Stimulated activated CD4-positive, alpha-beta T cell treated with anti-CD3 and anti-CD28 coated beads, Interleukin-12 subunit alpha, Interleukin-12 subunit beta, amount 100 ng/mL, for 24 hours (primary cell): ENCODE results near the gene C1QTNF12.
"Not testable (repeated sequence)": the region's sequence is repeated elsewhere in the genome, so short reads cannot be mapped to it uniquely, and the experiment has no call there.

Source experiments
- DNase-seq, 2 experiments: peaks; one replicate each; pipeline ENCODE4 v3.0.0-alpha.2; 2020; ENCODE audit warnings: low read depth in 2 of 2

C1QTNF12 gene

DNA sequence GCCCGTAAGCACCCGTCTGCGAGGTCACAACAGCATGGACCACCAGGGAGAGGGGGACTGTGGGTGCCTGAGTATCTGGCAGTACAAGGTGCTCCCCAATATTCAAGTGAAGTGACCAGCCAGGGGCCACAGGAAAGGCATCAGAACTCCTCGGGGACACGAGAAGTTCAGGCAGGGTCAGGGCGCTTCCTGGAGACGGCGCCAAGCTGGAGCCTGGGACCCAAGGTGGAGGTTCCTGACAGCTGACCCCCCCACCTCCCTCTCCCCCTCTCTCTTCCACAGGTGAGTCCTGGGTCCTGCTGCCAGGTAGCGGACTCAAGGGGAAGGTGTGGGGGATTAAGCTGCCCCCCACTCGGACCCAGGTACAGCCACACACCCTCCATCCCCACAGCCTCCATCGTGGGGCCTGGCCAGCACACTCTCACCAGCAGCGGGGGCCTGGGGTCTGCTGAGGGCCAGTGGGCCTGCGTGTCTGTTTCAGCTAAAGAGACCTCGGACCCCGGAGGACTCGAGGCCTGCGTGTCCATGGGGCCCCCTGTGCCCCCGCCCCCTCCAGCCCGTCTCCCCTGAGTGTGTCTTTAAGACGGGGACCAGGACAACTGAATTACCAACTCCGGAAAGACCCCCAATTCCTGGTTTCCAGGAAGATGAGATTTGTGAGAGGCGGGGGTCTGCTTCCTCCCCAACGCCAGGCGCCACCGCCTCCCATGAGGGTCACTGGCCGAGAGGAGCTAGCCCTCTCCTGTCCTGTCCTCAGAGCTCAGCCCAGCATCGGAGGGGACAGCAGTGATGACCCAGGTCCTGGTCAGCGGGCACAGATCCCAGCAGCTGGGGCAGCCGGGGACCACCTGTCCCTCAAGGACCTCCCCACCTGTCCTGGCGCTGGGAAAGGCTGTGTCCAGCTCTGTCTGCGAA, 46.3 kb downstream of the C1QTNF12 start:
- no peak for DNase-seq

DNA sequence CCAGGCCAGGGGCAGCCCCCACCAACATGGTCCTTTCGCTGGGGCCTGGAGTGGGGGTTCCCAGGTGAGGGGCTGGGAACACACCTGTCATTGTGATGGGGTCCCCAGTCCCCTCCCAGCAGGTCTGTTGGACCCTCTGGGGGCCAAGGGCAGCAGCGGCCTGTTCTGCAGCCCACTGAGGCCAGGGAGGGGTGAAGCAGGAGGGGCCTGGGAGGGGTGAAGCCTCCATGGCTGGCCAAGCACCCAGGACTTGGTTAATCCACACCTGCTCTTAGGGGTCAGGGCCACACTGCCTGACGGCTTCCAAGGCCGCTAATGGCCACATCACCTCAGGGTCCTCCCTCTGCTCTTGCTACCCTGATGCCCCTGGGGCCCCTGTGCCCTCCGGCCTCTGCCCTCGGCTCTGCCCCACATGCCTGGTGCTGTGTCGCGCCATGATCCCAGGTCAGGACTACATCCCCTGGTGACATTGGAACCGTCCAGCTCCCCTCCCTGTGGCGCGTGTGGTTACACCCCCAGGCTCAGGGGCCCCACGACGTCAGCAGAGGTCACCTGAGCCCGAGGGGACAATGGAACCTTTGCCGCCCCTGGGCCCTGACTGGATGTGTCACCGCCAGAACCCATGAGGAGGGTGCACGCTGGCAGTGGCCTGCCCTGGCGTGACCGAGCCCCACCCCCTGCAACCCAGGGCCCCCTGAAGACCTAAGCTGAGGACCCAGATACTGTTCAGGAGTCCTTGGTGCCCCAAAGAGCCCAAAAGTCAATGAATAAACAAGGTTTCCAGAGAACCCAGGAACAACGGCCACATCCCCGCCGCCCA, 47.2 kb downstream of the C1QTNF12 start:
- DNase-seq = no peak

DNA sequence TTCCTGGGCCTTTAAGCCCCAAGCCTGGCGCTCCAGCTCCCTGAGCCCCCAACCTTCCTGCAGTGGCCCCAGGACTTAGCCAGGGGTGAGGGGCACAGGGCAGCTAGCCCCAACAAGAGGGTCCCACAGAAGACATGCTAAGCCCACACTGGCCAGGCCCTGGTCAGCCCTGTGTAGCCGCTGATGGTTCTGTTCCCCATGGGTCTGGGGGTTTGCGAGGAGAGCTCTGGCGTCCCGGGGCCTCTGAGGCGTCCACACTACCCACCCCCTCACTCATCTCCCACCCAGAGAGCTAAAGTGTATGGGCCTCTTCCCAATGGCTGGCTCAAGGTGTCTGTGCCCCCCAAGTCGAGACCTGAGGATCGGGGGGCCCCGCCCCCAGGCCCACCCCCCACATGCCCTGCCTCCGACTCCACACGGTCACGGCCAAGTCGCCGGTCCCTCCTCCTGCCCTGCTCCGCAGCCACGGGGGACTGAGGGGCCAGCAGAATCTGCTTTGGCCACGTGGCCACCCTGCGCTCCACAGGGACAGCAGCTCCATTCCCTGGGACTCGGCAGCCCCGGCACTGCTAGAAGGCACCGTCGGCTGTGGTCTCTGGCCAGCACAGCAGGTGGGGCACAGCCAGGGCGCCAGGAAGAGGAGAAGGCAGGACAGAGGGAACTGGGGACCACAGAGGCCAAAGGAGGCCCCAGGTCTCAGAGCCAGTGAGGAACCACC, 47.9 kb downstream of the C1QTNF12 start:
- no peak for DNase-seq

DNA sequence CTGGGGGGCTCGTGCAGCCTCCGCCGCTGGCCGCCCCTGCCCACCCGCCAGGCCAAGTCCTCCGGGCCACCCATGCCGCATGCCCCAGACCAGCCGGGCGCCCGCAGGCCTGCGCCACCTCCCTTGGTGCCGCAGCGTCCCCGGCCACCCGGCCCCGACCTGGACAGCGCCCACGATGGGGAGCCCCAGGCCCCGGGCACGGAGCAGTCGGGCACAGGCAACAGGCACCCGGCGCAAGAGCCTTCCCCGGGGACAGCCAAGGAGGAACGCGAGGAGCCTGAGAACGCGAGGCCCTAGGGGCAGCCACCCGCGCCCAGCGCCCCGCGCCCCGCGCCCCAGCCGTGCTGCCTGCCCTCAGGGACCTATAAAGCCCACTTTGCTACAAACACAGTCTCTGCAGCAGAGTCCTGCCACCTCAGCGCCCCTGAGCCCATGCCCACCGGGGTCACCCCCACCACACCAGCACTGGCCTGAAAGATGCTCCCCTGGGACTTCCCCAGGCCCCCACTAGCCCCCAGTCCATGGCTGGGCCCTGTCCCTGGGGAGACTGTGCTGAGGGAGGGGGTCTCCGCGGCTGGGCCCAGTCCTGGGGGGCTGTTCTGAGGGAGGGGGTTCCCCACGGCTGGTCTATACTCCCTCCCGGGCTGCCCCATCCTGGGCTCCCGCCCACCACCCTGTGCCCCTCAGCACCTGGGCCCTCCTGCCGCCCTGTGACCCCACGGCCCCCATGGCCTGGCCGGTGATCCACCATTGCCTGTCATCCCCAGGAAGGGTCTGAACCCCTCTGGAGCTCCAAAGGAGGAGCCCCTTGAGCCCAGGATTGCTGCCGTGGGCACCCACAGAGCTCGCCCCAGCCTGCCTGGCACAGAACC, 48.7 kb downstream of the C1QTNF12 start:
- DNase-seq = no peak

DNA sequence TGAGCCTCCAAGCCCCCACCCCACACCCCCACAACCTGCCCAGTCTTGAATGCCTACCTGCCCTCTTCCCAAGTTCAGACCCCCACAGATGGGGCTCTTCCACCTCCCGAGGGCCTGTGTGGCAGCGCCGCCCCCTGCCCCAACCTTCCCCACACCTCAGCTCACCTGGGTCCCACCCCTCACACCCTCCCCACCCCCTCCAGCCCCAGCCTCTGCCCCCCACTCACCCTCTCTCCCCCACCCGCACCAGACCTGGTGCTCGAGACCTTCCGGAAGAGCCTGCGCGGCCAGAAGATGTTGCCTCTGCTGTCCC, 49.4 kb downstream of the C1QTNF12 start:
- DNase-seq = no peak

DNA sequence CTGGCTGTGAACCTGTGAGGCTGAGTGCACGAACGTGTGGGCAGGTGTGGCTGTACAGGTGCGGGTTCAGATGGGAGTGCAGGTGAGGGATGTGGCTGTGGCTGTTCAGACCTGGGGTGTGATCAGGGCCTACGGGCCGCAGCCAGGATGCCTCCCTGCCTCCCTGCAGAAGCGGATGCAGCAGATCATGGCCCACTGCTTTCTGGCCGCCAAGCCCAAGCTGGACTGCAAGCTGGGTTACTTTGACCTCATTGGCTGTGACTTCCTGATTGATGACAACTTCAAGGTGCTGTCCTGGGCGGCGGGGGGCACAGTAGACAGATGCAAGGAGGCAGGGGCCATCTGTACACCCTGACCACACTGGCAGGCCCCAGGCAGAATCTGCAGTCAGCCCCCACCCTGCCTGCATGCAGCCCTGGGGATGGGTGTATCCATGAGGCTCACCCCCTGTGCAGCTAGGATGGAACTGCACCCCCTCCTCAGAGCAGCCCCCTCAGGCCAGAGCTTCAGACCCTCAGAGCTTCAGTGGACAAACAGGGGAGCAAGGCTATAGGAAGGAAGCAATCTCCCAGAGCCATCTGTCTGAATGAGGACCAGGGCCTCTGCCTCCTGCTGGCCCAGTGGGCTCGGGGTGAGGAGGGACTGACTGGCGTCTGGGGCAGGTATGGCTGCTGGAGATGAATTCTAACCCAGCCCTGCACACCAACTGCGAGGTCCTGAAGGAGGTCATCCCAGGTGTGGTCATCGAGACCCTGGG, 49.9 kb downstream of the C1QTNF12 start:
- DNase-seq = no peak

DNA sequence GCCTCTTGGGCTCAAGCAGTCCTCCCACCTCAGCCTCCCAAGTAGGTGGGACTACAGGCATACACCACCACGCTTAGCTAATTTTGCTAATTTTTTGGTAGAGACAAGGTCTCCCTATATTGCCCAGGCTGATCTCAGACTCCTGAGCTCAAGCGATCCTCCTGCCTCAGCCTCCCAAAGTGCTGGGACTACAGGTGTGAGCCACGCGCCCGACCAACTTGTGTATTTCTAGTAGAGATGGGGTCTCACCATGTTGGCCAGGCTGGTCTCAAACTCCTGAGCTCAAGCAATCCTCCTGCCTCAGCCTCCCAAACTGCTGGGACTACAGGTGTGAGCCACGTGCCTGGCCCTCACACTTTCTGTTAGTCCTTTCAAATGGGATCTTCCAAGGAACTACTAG, 50.8 kb downstream of the C1QTNF12 start:
- DNase-seq = not testable (repeated sequence)

DNA sequence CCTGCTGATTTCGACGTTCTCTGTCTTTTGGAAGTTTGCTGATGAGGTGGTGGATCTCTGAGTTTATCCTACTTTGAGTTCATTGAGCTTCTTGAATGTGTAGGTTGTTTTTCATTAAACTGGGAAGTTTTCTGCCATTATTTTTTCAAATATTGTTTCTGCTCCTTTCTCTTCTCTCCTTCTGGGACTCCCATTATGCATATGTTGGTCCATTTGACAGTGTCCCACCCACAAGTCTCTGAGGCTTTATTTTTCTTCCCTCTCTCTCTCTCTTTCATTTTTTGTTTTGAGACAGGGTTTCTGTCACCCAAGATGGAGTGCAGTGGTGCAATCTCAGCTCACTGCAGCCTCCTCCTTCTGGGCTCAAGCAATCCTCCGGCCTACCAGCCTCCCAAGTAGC, 51.8 kb downstream of the C1QTNF12 start:
- no peak for DNase-seq
